Neutrophil (primary cell): Measurements from ENCODE around the gene MEI4.
"Not testable (repeated sequence)": the region's sequence is repeated elsewhere in the genome, so short reads cannot be mapped to it uniquely, and the experiment has no call there.

Source experiments
- H3K27ac ChIP-seq: fragments of 200-600 bp; sonication (generic); 2 replicates; pipeline ENCODE4 v1.5.1; 2016; ENCODE audit warnings: mild to moderate bottlenecking, moderate library complexity
- H3K27me3 ChIP-seq: fragments of 200-600 bp; sonication (generic); 2 replicates; pipeline ENCODE4 v1.6.0; 2016; ENCODE audit warnings: mild to moderate bottlenecking
- H3K36me3 ChIP-seq: fragments of 200-600 bp; sonication (generic); 2 replicates; pipeline ENCODE4 v1.5.1; 2017
- H3K4me1 ChIP-seq, 2 experiments: fragments of 200-600 bp in 1 of 2; sonication (generic) in 1 of 2; 1 replicate in 1 of 2; 2 replicates in 1 of 2; pipeline versions ENCODE4 v1.5.1 to v1.6.1; 2013 to 2016; ENCODE audit warnings: low read depth in 1 of 2, low read length in 1 of 2, mild to moderate bottlenecking in 1 of 2, moderate library complexity in 1 of 2; ENCODE audit not compliant: control insufficient read depth in 1 of 2, insufficient read depth in 1 of 2
- H3K4me3 ChIP-seq, 2 experiments: fragments of 200-600 bp in 1 of 2; sonication (generic) in 1 of 2; 1 replicate in 1 of 2; 2 replicates in 1 of 2; pipeline ENCODE4 v1.5.1; 2013 to 2016; ENCODE audit warnings: low read depth in 1 of 2, low read length in 1 of 2, mild to moderate bottlenecking in 1 of 2, moderate library complexity in 1 of 2
- H3K9me3 ChIP-seq: fragments of 200-600 bp; sonication (generic); 2 replicates; pipeline ENCODE4 v1.5.1; 2016
- TF ChIP-seq, protein P1 (sequence below): fragments of 200-600 bp; sonication (generic); IDR thresholded peaks from 2 replicates; pipeline ENCODE4 v1.5.1; 2016; ENCODE audit warnings: antibody characterized with exemption

The MEI4 gene

DNA sequence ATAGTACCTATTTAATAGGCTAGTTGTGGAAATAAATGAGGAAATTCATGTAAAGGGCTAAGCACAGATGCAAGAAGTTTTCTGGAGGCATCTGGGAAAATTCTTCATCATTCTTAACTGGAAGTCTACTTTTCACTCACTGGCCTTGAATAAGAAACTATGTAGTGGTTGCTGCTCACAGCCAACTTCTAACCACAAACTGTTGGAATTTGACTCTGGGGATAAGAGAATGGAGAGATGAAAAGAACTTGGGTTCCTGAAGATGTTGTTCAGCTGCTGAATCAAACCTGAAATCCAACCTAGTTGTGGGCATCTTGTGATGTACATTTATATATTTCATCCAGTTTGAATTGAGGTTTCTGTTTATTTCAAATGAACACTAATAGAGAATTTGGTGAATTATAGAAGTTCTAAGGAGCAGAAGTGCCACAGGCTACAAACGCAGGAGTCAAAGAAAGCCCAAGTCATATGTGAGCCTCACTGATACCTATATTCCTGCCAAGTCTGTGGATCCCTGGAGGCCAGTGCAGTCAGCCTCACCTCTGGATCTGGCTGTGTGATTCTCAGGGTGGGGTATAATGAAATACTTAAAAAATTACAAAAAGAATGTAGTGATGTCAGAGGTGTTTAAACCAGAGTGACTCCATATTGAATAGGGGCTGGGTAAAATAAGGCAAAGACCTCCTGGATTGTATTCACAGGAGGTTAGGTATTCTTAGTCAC, 18.7 kb upstream of the MEI4 start:
- TF ChIP-seq, protein P1, sequence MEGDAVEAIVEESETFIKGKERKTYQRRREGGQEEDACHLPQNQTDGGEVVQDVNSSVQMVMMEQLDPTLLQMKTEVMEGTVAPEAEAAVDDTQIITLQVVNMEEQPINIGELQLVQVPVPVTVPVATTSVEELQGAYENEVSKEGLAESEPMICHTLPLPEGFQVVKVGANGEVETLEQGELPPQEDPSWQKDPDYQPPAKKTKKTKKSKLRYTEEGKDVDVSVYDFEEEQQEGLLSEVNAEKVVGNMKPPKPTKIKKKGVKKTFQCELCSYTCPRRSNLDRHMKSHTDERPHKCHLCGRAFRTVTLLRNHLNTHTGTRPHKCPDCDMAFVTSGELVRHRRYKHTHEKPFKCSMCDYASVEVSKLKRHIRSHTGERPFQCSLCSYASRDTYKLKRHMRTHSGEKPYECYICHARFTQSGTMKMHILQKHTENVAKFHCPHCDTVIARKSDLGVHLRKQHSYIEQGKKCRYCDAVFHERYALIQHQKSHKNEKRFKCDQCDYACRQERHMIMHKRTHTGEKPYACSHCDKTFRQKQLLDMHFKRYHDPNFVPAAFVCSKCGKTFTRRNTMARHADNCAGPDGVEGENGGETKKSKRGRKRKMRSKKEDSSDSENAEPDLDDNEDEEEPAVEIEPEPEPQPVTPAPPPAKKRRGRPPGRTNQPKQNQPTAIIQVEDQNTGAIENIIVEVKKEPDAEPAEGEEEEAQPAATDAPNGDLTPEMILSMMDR, result no peak
- no peaks in the 10 kb centered on the region for H3K9me3 ChIP-seq
- H3K4me1 ChIP-seq, result no peaks in the 10 kb centered on the region

DNA sequence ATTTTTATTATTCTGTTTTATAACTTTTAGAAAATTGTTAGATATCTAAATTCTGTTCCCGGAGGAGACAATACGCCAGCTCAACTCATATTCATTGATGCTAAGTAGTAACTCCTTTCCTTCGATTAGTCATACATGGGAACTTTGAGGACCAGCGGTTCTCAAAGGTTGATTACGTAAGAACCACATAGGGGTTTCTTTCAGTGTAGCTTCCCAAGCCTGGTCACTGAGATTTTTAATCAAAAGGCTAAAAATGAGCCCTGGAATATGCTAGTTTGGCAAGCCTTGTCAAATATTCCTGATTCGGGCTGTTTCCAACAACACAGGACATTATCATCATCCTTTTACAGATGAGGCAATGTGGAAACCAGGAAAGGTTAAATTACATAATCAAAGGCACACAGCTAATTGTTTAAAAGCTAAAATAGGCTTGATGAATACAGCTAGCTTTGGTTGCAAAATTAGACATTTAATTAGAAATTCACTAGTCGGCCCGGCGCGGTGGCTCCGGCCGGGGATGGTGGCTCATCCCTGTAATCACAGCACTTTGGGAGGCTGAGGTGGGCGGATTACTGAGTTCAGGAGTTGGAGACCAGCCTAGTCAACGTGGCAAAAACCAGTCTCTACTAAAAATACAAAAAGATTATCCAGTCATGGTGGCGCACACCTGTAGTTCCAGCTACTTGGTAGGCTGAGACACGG, 14.6 kb upstream of the MEI4 start:
- H3K9me3 ChIP-seq, result no peaks in the 10 kb centered on the region
- H3K27ac ChIP-seq, result no peak overlapping the region
- H3K4me1 ChIP-seq, result no peaks in the 10 kb centered on the region
- no peaks in the 10 kb centered on the region for H3K36me3 ChIP-seq
- no peaks in the 10 kb centered on the region for H3K27me3 ChIP-seq
- TF ChIP-seq, protein P1, result no peak
- no peak overlapping the region for H3K4me3 ChIP-seq

More for the DNA sequence above, 18.7 kb upstream of the MEI4 start:
- Histone ChIP-seq H3K4me3 (no peak overlapping the region), H3K27me3 (no peaks in the 10 kb centered on the region), H3K27ac (no peak overlapping the region), H3K36me3 (no peaks in the 10 kb centered on the region)

- no peaks in the 10 kb centered on the region for H3K9me3 ChIP-seq
- no peak overlapping the region for H3K27ac ChIP-seq
- H3K4me1 ChIP-seq, result no peaks in the 10 kb centered on the region
- no peaks in the 10 kb centered on the region for H3K27me3 ChIP-seq
- TF ChIP-seq, protein P1, result no peak
- H3K4me3 ChIP-seq, result no peak overlapping the region
- no peaks in the 10 kb centered on the region for H3K36me3 ChIP-seq
Measured at GRCh38 chr6:77644102-77644705, 8.6 kb upstream of the MEI4 start.

DNA sequence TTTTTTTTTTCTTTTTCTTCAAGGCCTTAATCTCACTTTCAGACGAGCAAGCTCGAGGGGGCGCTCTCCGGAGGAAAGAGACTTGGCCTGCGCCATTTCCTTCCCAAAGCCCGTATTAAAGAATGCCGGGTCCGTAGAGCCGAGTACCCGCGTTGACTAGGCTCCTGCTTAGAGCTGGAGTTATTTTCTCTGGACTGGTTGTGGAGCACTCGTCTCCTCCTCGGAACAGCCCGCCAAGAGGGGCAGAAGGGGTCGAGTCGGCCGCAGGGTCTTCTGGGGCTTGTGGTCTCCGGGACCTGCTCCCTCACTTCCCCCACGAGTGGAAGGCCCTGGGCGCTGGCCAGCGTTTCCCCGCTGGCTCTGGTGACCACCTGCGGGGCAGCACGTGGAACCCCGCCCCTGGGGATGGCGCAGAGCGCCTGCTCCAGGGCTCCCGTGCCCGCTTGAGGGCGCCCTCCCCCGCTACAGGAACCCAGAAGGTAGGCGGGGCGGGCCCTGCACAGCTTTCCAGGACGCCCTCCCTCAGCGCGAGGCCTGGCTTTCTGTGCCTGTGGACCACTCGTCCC, 2.7 kb upstream of the MEI4 start:
- no peaks in the 10 kb centered on the region for H3K9me3 ChIP-seq
- H3K36me3 ChIP-seq, result no peaks in the 10 kb centered on the region
- H3K4me3 ChIP-seq, result no peak overlapping the region
- TF ChIP-seq, protein P1, result no peak
- H3K27ac ChIP-seq, result no peak overlapping the region
- H3K27me3 ChIP-seq, result peaks cover 11% of the 10 kb centered on the region
- H3K4me1 ChIP-seq, result peaks cover 0 to 5% of the 10 kb centered on the region in 2 experiments

DNA sequence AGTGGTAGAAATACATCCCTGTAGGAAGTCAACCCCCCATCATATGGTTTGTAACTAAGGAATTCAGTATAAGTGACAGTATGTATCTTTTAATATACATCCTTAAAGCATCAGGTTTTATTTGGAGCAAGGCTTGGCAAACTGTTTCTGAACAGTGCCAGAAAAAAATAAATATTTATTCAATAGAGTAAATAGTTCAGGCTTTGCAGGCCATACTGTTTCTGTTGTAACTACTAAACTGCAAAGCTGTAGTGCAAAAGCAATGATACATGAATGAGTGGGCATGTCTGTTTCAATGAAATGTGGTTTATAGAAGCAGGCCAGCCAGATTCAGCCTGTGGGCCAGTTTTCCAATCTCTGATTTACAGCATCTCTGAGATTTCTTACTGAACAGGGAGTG, 977 bp downstream of the MEI4 start:
- TF ChIP-seq, protein P1, result no peak
- H3K27me3 ChIP-seq, result peaks cover 11% of the 10 kb centered on the region
- no peak overlapping the region for H3K4me3 ChIP-seq
- H3K4me1 ChIP-seq, result peaks cover 0 to 5% of the 10 kb centered on the region in 2 experiments
- H3K9me3 ChIP-seq, result no peaks in the 10 kb centered on the region
- no peaks in the 10 kb centered on the region for H3K36me3 ChIP-seq
- H3K27ac ChIP-seq, result no peak overlapping the region

DNA sequence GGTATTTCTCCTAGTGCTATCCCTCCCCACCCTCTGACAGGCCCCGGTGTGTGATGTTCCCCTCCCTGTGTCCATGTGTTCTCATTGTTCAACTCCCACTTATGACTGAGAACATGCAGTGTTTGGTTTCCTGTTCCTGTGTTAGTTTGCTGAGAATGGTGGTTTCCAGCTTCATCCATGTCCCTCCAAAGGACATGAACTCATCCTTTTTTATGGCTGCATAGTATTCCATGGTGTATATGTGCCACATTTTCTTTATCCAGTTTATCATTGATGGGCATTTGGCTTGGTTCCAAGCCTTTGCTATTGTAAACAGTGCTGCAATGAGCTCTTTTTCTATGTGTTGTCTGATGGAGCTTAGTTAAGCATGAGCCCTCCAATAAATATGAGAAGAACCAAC, 2.2 kb downstream of the MEI4 start:
- H3K4me3 ChIP-seq, H3K27ac ChIP-seq, H3K36me3 ChIP-seq, H3K4me1 ChIP-seq, H3K27me3 ChIP-seq, H3K9me3 ChIP-seq: not testable (repeated sequence)
